IMR-90 (cell line): ENCODE data around the gene KCNJ10. TPM values are rescaled to one million over a fixed set of nuclear protein-coding genes. Genes with fewer than 3 reads are reported as not detected.

Experiments used
- ATAC-seq: fragments of 200-7000 bp; cut with Tn5 transposase; 2 replicates; pipeline ENCODE4 v1.9.1; 2020; ENCODE audit warnings: low read depth, mild to moderate bottlenecking, moderate library complexity
- BruUV-seq: library from RNA; stranded (reverse); fragments of 400-500 nt; replicated peaks from 2 replicates; lab custom pipeline; 2021; lab: Mats Ljungman, UMichigan
- CTCF ChIA-PET: fragments of 300-600 bp; formaldehyde crosslinking; extraction: SDS; loops from one replicate; lab custom pipeline; 2021; ENCODE audit warnings: antibody characterized with exemption; lab: Yijun Ruan, JAX
- POLR2A ChIA-PET: fragments of 300-600 bp; sonication (Branson Sonifier 250); formaldehyde crosslinking; loops from one replicate; lab custom pipeline; 2022; ENCODE audit warnings: antibody characterized with exemption; ENCODE audit not compliant: unreplicated experiment; lab: Charles Lee
- DNase-seq: peaks from one replicate; pipeline ENCODE4 v3.0.0; 2013
- H2AFZ ChIP-seq: replicated peaks from 2 replicates; pipeline ENCODE3; 2013; ENCODE audit warnings: low read length, mild to moderate bottlenecking; ENCODE audit not compliant: poor library complexity
- H2AK5ac ChIP-seq: 2 replicates; pipeline ENCODE4 v1.6.1; 2013; ENCODE audit warnings: low read depth, low read length, inconsistent platforms
- H2AK9ac ChIP-seq: replicated peaks from 2 replicates; pipeline ENCODE3; 2013; ENCODE audit warnings: mild to moderate bottlenecking, low read depth, low read length, moderate library complexity; ENCODE audit not compliant: poor library complexity
- H2BK120ac ChIP-seq: 2 replicates; pipeline ENCODE4 v1.6.1; 2013; ENCODE audit warnings: low read depth, low read length, inconsistent platforms
- H2BK15ac ChIP-seq: 3 replicates; pipeline ENCODE4 v1.6.1; 2013; ENCODE audit warnings: low read depth, low read length, inconsistent platforms
- H2BK20ac ChIP-seq: 2 replicates; pipeline ENCODE4 v1.6.1; 2013; ENCODE audit warnings: low read depth, mild to moderate bottlenecking, inconsistent platforms, low read length, moderate library complexity
- H2BK5ac ChIP-seq: 2 replicates; pipeline ENCODE4 v1.6.1; 2013; ENCODE audit warnings: mild to moderate bottlenecking, low read depth, low read length, inconsistent platforms; ENCODE audit not compliant: poor library complexity, severe bottlenecking
- H3K14ac ChIP-seq: replicated peaks from 2 replicates; pipeline ENCODE4 v1.6.1; 2013; ENCODE audit warnings: low read depth, low read length, inconsistent platforms
- H3K18ac ChIP-seq: 2 replicates; pipeline ENCODE4 v1.6.1; 2013; ENCODE audit warnings: low read depth, low read length, control low read depth
- H3K23ac ChIP-seq: 2 replicates; pipeline ENCODE4 v1.6.1; 2013; ENCODE audit warnings: low read depth, low read length, inconsistent platforms
- H3K27ac ChIP-seq: 2 replicates; pipeline ENCODE4 v1.5.1; 2013; ENCODE audit warnings: mild to moderate bottlenecking, control low read depth, low read length; ENCODE audit not compliant: insufficient read depth
- H3K27me3 ChIP-seq: 2 replicates; pipeline ENCODE4 v1.6.1; 2013; ENCODE audit warnings: low read length; ENCODE audit not compliant: control insufficient read depth, insufficient read depth
- H3K36me3 ChIP-seq: 2 replicates; pipeline ENCODE4 v1.6.1; 2013; ENCODE audit warnings: low read length, mixed read lengths; ENCODE audit not compliant: control insufficient read depth, insufficient read depth
- H3K4ac ChIP-seq: 2 replicates; pipeline ENCODE4 v1.6.1; 2013; ENCODE audit warnings: low read depth, low read length, inconsistent platforms
- H3K4me1 ChIP-seq: 2 replicates; pipeline ENCODE4 v1.6.1; 2013; ENCODE audit warnings: low read length, mixed read lengths; ENCODE audit not compliant: control insufficient read depth, insufficient read depth
- H3K4me2 ChIP-seq: 2 replicates; pipeline ENCODE4 v1.6.1; 2013; ENCODE audit warnings: low read depth, mild to moderate bottlenecking, control low read depth, low read length, moderate library complexity
- H3K4me3 ChIP-seq: 2 replicates; pipeline ENCODE4 v1.5.1; 2013; ENCODE audit warnings: low read depth, mild to moderate bottlenecking, control low read depth, low read length, moderate library complexity; ENCODE audit not compliant: insufficient read depth
- H3K56ac ChIP-seq: 2 replicates; pipeline ENCODE4 v1.6.1; 2013; ENCODE audit warnings: low read length, inconsistent platforms; ENCODE audit not compliant: insufficient read depth; ENCODE audit errors: extremely low read depth
- H3K79me1 ChIP-seq, 2 experiments: 2 replicates each; pipeline ENCODE4 v1.6.1; 2013; ENCODE audit warnings: low read length in 2 of 2, inconsistent platforms in 1 of 2, low read depth in 1 of 2
- H3K9ac ChIP-seq: 2 replicates; pipeline ENCODE4 v1.6.1; 2013; ENCODE audit warnings: low read depth, low read length, control low read depth
- H3K9me1 ChIP-seq: 2 replicates; pipeline ENCODE4 v1.6.1; 2013; ENCODE audit warnings: low read length, inconsistent platforms; ENCODE audit not compliant: insufficient read depth
- H3K9me3 ChIP-seq: 2 replicates; pipeline ENCODE4 v1.6.1; 2013; ENCODE audit warnings: low read length; ENCODE audit not compliant: control insufficient read depth, insufficient read depth
- H4K20me1 ChIP-seq: 2 replicates; pipeline ENCODE4 v1.6.1; 2013; ENCODE audit warnings: low read length, inconsistent platforms; ENCODE audit not compliant: insufficient read depth
- H4K5ac ChIP-seq: 2 replicates; pipeline ENCODE4 v1.6.1; 2013; ENCODE audit warnings: mild to moderate bottlenecking, low read depth, low read length, control low read depth
- H4K8ac ChIP-seq, 2 experiments: 2 replicates each; pipeline ENCODE4 v1.6.1; 2013; ENCODE audit warnings: low read depth in 2 of 2, low read length in 2 of 2, control low read depth in 1 of 2, inconsistent platforms in 1 of 2
- H4K91ac ChIP-seq: 2 replicates; pipeline ENCODE4 v1.6.1; 2013; ENCODE audit warnings: low read depth, low read length, inconsistent platforms; ENCODE audit not compliant: insufficient read depth
- FOS ChIP-seq: fragments of 150-350 bp; IDR thresholded peaks from 2 replicates; pipeline ENCODE4 v1.6.1; 2016; ENCODE audit warnings: low read depth, low read length
- MAZ ChIP-seq: IDR thresholded peaks from 2 replicates; pipeline ENCODE4 v1.6.1; 2012; ENCODE audit warnings: low read depth, mild to moderate bottlenecking, low read length, improper control_type of control experiment, moderate library complexity, borderline replicate concordance
- SMC3 ChIP-seq: fragments of 150-350 bp; IDR thresholded peaks from 2 replicates; pipeline ENCODE4 v1.6.1; 2016; ENCODE audit warnings: low read depth, mild to moderate bottlenecking, antibody characterized with exemption, low read length, moderate library complexity
- WGBS, 2 experiments: methylation state at CpG; one replicate each; pipeline versions ENCODE4 v1.1.5 to v1.1.7; 2013; ENCODE audit warnings: missing lambda C conversion rate in 2 of 2; ENCODE audit not compliant: insufficient read length in 1 of 2; ENCODE audit errors: extremely low coverage in 2 of 2; 5-methylcytosine and 5-hydroxymethylcytosine counted together
- dilution Hi-C: fragments of 300-500 bp; cut with HindIII; formaldehyde crosslinking; loops from one replicate; pipeline ENCODE4 v1.14.3; 2018; ENCODE audit warnings: low sequenced_read_pairs; ENCODE audit not compliant: unreplicated experiment
- in situ Hi-C: fragments of 300-500 bp; cut with MboI; formaldehyde crosslinking; loops from 3 replicates; pipeline ENCODE4 v1.14.3; 2019; ENCODE audit warnings: low sequenced_read_pairs, inconsistent platforms, mixed read lengths
- intact Hi-C: fragments of 100-400 bp; cut with micrococcal nuclease; formaldehyde crosslinking; loops from 2 replicates; pipeline ENCODE4 v1.10.0; 2022
- polyA plus RNA-seq, 3 experiments: library from polyadenylated mRNA; depleted of rRNA; stranded (reverse); fragments of >200 nt; gene quantifications; 2 replicates each; pipeline ENCODE4 v1.2.3, GENCODE V29; 2012; ENCODE audit warnings: low replicate concordance in 1 of 3
- total RNA-seq: library from RNA; depleted of rRNA; stranded (reverse); fragments of >200 nt; gene quantifications from 2 replicates; pipeline ENCODE4 v1.2.3, GENCODE V29; 2012
- TF ChIP-seq, protein P1 (sequence below): fragments of 150-350 bp; IDR thresholded peaks from 2 replicates; pipeline ENCODE4 v1.6.1; 2017; ENCODE audit warnings: mild to moderate bottlenecking, antibody characterized with exemption, low read length, low read depth
- TF ChIP-seq, protein P2 (sequence below): conservative IDR thresholded peaks from 2 replicates; pipeline ENCODE4 v1.5.1; 2012; ENCODE audit warnings: mild to moderate bottlenecking, low read depth, low read length, improper control_type of control experiment

The KCNJ10 gene
- total and polyA plus RNA-seq, 2 of the 4 experiments (the other 2 are of a cell fraction), result not detected

DNA sequence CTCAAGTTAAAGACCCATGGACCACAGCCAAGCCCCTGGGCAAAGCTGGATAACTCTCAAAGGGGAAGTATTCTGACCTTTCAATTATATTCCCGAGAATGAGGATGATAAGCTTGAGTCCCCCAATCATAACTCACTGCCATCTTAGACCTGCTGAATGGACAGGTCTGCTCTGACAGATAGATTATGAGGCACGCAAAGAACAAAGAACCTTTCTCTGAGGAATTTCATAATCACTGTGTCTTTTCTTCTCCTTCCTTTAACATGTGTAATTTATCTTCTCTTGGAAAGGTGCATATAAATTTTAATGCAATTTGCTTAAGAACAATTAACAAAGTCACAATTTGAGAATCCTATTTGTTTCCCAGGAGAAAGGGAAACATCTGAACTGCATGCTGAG lies 60.2 kb downstream of the KCNJ10 start:
- intact Hi-C loops, result loop anchor here (5.0 to 10.0 kb wide), 2 partner anchors 228 to 795 kb away; partner anchors contain the start of gene DUSP23

More for the DNA sequence above, 60.2 kb downstream of the KCNJ10 start:
- H4K8ac ChIP-seq, result no peak overlapping the region
- DNase-seq, result no peak
- dilution Hi-C loops, result no loop called here
- H3K9me3 ChIP-seq, result no peaks in the 10 kb centered on the region
- H3K4ac ChIP-seq, result no peak overlapping the region
- in situ Hi-C loops, result loop anchor here (5.0 to 10.0 kb wide), 2 partner anchors 72 to 225 kb away; partner anchors contain the start of gene DUSP23
- no peaks in the 10 kb centered on the region for H3K36me3 ChIP-seq
- no peak overlapping the region for H3K27ac ChIP-seq
- no peak overlapping the region for H2BK120ac ChIP-seq
- CTCF ChIA-PET, result no interaction called here
- no peak overlapping the region for H2AK5ac ChIP-seq
- H3K23ac ChIP-seq, result no peak overlapping the region
- no peak overlapping the region for H2AFZ ChIP-seq
- no peaks in the 10 kb centered on the region for H4K20me1 ChIP-seq
- ATAC-seq, result no peak
- no peak overlapping the region for H2BK15ac ChIP-seq
- no CpG with 5 or more reads among the region's 2 CpGs for WGBS, 2 experiments
- no peaks in the 10 kb centered on the region for H3K4me1 ChIP-seq
- H3K4me2 ChIP-seq, result no peak overlapping the region
- H2BK20ac ChIP-seq, result no peak overlapping the region
- TF ChIP-seq, protein P1, sequence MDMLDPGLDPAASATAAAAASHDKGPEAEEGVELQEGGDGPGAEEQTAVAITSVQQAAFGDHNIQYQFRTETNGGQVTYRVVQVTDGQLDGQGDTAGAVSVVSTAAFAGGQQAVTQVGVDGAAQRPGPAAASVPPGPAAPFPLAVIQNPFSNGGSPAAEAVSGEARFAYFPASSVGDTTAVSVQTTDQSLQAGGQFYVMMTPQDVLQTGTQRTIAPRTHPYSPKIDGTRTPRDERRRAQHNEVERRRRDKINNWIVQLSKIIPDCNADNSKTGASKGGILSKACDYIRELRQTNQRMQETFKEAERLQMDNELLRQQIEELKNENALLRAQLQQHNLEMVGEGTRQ, result no peak
- TF ChIP-seq SMC3, result no peak
- TF ChIP-seq FOS, result no peak
- no peak for TF ChIP-seq MAZ
- TF ChIP-seq, protein P2, sequence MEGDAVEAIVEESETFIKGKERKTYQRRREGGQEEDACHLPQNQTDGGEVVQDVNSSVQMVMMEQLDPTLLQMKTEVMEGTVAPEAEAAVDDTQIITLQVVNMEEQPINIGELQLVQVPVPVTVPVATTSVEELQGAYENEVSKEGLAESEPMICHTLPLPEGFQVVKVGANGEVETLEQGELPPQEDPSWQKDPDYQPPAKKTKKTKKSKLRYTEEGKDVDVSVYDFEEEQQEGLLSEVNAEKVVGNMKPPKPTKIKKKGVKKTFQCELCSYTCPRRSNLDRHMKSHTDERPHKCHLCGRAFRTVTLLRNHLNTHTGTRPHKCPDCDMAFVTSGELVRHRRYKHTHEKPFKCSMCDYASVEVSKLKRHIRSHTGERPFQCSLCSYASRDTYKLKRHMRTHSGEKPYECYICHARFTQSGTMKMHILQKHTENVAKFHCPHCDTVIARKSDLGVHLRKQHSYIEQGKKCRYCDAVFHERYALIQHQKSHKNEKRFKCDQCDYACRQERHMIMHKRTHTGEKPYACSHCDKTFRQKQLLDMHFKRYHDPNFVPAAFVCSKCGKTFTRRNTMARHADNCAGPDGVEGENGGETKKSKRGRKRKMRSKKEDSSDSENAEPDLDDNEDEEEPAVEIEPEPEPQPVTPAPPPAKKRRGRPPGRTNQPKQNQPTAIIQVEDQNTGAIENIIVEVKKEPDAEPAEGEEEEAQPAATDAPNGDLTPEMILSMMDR, result no peak
- no peak overlapping the region for H3K14ac ChIP-seq
- no peaks in the 10 kb centered on the region for H3K9me1 ChIP-seq
- no peak overlapping the region for H2BK5ac ChIP-seq
- BruUV-seq, result no TSS peak
- POLR2A ChIA-PET, result no interaction called here
- no peaks in the 10 kb centered on the region for H3K79me1 ChIP-seq
- H3K56ac ChIP-seq, result no peak overlapping the region
- H3K18ac ChIP-seq, result no peak overlapping the region
- peaks cover 24% of the 10 kb centered on the region for H3K27me3 ChIP-seq
- H4K5ac ChIP-seq, result no peak overlapping the region
- H2AK9ac ChIP-seq, result no peak overlapping the region
- H4K91ac ChIP-seq, result no peak overlapping the region
- no peak overlapping the region for H3K4me3 ChIP-seq
- H3K9ac ChIP-seq, result no peak overlapping the region
